A673 (cell line): ENCODE measurements around the gene RIIAD1.

Source experiments
- CTCF ChIP-seq: fragments of 300-800, 200-600 bp; sonication (generic); conservative IDR thresholded peaks from 2 replicates; pipeline ENCODE4 v1.5.1; 2017; ENCODE audit warnings: low read depth, mild to moderate bottlenecking, antibody characterized with exemption, low read length, moderate library complexity, mixed read lengths
- EZH2 ChIP-seq: fragments of 200-600 bp; sonication (generic); IDR thresholded peaks from 2 replicates; pipeline ENCODE4 v1.6.1; 2017; ENCODE audit warnings: borderline replicate concordance, low read depth, mild to moderate bottlenecking, mixed read lengths, antibody characterized with exemption, low read length; ENCODE audit not compliant: poor library complexity, severe bottlenecking

- TF ChIP-seq CTCF = no peak
- no peak for TF ChIP-seq EZH2
These were observed 20.2 kb downstream of the RIIAD1 start for GRCh38 chr1:151741516-151741915.
